ENCODE data around the gene TET2.

The TET2 gene

DNA sequence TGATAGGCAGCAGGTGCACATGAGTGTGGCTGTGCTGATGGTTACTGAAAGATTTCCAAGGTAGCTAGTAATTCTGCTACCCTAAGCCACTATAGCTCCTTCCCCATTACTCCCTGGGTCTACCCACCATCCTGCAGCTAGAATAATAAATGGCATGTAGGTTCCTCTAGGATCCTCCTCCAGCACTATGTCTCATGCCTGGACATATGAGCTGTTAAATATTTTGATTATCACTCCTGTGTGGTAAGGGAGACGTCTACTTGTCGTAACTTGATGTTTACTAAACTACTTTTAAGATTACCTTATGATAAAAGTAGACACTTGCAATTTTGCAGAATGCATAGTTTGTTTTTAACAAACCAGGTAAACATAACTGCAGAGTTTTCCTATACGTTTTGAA lies 35.5 kb downstream of the TET2 start:
- DNase-seq (ENCODE audit: low spot score), result no peak

DNA sequence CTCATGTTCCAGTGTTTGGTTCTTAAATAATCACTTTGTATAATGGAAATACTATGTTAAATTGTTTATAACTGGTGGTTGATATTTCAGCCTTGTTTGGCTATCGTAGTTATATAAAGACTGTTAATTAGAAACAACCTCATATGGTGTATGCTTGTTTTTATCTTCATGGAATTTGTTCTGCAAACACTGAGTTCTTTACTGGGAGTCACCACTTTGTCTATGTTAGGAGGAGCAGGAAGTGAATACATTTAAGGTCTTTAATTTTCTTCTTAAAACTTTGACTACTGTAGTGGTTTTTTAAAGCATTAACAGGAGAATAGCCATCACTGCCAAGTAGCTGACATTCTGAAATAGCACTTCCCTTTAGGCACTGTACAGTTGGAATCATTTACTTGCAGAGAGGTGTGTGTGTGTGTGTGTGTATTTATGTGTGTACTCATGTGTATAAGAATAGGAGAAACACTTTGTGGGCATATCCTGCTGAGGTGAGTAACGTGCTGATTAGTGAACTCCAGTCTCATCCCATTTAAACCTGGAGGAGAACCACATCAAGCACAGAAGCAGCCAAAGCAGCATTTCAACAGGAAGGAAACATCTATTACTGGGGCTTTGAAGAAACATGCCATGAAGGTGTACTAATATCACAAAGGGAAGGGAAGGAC lies 37.8 kb downstream of the TET2 start:
- DNase-seq (ENCODE audit: low spot score), result no peak

DNA sequence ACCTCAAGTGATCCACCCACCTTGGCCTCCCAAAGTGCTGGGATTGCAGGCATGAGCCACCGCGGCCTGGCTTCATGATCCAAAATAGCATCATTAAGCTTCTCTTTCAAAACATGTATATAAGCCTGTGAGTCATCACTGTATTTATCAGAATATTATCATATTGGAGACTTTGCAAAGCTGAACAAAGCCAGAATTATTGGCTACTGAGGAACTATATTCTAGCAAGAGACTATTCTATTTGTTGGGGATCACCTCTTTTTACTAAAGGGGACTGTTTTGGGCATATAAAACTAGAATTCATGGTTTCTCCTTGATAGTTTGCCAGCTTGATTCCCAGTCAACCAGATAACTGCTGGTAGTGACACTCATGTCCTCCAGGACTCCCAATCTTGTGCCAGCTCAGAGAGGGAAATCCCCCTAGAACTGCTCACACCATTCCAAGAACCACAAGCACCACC lies 40.1 kb downstream of the TET2 start:
- DNase-seq (ENCODE audit: low spot score), result no peak

DNA sequence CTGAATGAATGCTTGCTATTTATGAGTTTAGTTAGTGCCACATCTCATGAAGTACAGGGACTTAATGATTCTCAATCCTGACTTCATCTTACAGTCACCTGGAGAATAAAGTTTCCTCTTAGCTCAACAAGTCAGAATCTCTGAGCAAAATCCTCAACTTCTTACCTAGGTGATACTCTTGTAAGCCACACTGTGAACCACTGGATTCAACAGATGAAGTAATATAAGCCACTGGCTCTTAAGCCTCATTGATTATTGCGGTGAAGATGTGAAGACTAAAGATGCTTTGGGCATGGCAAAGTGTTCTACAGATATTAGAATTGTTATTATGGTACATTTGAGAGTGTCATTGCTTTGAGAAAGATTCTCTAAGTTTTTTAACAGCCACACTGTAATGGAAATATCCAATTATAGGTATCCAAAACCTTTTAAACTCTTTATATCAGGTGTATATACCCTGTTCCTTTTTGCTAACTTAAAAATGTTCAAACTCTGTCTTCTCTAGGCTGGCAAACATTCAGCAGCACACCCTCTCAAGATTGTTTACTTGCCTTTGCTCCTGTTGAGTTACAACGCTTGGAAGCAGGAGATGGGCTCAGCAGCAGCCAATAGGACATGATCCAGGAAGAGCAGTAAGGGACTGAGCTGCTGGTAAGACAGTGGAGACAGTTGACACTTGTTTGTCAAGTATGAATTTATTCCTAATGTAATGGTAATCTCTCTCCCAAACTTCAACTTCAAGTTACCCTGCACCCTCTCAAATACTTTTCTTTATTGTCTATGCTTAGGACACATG lies 43.4 kb downstream of the TET2 start:
- DNase-seq (ENCODE audit: low spot score), result no peak

DNA sequence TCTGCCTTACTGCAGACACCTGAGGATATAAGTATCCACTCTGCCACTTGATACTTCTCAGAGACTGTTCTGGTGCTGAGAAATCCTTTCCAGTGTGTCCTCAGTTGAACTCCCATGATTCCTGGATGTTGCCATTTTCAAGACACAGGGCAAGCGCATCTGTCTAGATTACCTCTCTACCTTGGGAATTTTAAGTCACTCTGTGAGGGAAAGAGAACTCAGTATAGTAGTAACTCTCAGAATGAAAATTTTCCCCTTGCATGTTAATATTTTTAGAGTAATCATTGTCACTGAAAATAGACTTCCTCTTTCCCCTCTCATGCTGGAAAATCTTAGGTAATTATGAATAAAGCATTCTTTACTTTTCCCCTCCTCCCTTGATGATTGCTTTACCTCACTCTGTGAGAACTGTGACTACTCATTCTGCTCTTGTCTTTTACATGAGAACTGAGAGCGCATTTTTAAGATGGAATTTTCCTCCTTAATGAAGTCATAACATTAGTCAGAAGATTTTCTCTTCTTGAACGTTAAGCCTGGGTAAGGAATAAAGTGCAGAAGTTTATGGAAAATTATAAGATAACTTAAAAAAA lies 45.0 kb downstream of the TET2 start:
- no peak for DNase-seq (ENCODE audit: low spot score)

DNA sequence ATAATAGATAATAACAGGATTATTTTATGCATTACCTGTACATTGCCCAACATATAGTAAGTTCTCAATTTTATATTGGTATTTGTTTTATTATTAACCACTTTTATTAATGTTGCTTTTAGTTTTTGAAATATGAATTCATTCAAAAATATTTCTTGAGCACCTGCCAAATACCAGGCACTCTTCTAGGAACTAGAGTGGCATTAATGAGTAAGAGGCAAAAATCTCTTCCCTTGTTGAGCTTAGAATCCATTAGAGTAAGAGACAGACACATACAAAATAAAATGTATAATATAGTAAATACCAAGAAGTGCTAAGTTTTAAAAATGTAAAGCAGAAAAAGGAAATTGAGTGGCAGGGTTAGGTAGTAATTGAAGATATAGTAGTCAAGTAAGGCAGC lies 45.8 kb downstream of the TET2 start:
- DNase-seq (ENCODE audit: low spot score), result no peak

DNA sequence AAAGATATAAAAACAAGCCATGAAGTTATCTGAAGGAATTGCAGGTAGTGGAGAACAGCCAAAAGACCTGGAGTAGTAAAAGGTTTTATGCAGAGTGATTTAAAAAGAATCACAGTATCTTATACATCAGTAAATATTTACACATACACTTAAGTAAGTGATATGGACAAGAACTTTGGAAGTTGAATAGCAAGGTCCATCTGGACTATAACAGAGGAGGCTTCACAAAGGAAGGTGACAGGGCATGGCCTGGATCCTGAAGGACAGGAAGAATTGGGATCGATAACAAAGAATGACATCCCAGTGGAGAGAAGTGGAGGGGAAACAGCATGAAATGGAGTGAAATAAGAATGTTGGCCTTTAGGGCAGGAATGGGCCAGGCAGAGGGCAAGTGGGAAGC lies 46.2 kb downstream of the TET2 start:
- no peak for DNase-seq (ENCODE audit: low spot score)

DNA sequence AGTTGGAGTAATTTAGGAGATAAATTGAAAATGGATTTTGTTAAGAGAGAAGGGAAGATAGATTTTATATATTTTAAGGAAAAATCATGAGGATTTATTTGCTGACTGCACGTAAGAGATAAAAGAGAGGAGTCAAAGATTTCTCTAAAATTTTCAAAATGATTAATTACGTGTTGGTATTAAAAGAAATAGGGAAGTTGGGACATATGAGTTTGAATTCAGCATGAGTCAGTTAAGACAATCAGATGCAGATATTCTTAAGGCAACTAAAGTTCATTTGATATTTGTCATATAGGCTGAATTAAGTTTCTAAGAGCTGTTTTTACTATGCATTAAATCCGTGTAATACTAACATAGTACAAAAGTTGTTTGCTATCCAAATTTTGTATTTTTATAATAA lies 46.9 kb downstream of the TET2 start:
- no peak for DNase-seq (ENCODE audit: low spot score)

DNA sequence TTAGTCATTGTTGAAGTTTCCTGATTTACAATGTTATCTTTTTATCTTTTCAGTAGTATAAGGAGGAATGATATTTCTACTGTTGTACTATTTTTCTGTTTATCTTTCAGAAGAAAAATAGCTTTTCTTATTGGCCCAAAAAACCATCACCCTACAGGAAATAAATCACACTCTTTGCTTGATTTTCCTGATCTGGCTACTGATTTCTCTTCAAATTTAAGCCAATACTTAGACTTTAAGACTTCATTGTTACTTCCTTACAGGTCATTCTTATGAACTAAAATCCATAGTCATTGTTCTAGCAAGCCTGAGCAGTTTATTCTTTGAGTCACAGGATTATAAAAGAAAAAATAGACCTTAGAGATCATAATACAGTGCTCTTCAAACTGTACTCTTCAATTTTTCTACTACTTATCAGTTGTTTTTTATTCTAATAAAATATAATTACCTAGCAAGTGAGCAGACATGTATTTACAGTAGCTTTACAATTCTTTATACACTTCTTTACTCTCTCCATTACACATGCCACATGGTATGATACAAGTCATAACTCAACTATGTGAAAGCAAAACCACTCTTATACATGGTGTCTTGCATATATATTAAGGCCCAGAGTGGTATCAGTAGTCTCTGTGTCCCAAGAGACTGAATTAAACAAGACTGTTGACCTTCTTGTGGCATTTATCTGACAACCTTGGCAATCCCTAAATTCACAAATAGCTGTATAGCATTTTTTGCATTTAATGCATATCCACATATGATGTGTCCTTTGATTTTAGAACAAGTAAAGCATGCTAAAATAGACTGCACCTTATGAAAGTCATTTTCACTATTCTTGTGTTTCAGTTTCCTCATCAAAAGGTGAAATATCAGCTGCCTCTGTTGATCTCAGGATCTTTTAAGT lies 47.9 kb downstream of the TET2 start:
- no peak for DNase-seq (ENCODE audit: low spot score)

DNA sequence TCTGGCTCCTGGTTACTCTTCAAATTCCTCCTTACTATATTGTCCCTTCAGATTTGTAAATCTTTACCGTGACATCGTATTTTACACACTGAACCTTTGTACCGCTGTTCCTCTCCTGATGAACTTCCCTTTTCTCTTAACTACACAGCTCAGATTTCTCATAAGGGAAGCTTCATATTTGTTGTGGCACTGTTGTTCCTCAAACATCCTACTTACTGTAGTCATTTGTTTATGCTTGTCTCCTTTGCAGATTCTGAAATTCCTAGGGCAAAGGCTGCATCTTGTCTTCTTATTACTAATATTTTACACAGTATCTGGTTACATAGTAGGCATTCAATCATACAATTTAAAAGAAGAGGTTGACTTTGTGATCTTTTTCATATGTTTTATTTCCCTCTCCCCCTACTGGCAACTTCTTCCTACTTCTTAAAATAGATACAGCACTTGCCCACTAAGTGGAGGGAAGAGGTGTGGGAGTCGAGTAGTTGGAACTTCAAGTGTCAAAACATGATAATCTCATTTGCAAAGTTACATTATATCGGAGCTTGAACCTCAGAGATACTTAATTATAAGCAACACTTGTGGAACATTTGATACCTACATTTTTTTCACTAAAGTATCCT lies 50.0 kb downstream of the TET2 start:
- no peak for DNase-seq (ENCODE audit: low spot score)

DNA sequence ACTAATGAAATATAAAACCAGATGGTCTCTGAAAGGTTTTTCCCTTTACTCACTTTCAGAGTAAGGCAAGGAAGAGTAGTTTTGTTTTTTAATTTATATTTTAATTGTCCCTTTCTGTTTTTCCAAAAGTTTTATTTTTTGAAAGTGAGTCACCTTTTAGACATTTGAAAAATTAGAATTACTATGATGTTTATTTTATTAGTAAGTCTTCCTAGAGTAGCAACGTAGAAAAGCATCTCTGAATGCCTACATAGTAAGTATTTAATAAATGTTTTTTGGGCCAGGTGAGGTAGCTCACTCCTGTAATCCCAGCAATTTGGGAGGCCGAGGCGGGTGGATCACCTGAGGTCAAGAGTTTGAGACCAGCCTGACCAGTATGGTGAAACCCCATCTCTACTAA lies 51.1 kb downstream of the TET2 start:
- DNase-seq (ENCODE audit: low spot score), result no peak

DNA sequence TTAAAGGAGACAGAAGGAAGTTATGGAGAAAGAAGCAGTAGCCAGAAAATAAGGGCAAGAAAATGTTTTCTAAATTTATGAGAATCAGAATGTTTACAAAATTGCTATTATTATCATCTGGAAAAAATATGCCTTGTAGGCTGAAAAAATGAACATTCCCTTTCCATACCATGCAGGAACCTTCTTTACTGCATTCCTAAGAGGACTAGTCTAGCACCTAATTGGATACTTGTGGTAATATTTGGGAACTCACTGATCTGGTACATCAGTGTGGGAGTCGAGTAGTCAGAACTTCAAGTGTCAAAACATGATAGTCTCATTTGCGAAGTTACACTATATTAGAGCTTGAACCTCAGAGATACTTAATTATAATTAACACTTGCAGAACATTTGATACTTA lies 51.9 kb downstream of the TET2 start:
- DNase-seq (ENCODE audit: low spot score), result no peak

DNA sequence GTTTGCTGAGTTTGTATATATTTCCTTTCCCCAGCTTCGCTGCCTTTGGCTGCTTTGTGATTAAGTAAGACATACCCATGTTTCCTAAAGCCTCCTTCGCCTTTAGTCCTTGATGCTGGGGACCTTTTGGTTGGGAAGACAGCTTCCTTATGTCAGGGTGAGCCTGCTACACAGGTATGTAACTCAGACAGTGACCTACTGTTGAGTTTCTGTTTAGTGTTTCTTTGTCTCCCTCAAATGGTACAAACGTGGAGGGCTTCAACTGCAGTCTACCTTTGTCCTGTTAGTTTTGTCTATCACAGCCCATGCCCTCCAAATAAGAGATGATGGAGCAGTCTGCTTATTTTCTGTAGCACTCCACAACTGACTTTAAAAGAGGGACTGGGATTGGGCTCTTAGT lies 59.5 kb downstream of the TET2 start:
- no peak for DNase-seq (ENCODE audit: low spot score)

DNA sequence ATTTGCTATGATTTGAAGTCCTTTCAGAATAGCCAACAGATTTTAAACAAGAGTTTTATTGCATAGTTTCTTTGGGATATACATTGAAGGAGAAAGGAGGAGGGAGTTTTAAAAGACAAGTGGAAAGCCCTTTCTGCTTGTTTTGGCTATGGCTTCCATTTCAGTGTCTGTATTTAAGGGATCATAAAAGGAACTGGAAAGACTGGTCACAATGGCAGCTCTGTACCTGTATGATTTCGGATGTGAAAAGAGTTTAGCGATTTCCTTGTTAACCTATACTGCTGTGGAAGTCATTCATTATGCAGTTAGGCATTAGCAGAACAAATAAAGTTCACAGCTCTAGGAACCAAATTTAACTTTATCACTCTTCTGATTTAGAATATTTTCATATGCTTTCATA lies 60.7 kb downstream of the TET2 start:
- DNase-seq (ENCODE audit: low spot score), result no peak

DNA sequence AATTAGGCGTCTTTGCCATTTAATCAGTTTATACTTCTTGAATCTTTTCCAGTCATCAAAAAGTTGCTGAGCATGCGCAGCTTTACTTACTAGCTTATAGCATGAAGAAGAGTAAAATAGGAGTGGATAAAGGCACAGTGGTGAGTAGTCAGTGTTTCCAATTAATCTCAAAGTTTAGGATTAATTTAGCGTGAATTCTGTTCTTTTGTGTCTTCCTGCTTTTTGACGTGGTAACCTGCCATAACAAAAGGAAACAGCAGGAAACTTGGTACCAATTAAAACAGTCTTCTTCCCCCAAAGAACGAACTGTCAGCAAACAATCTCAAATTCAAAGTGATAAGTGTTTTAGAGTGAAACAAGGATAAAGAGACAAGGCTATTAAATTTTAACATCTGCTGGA lies 61.9 kb downstream of the TET2 start:
- no peak for DNase-seq (ENCODE audit: low spot score)

DNA sequence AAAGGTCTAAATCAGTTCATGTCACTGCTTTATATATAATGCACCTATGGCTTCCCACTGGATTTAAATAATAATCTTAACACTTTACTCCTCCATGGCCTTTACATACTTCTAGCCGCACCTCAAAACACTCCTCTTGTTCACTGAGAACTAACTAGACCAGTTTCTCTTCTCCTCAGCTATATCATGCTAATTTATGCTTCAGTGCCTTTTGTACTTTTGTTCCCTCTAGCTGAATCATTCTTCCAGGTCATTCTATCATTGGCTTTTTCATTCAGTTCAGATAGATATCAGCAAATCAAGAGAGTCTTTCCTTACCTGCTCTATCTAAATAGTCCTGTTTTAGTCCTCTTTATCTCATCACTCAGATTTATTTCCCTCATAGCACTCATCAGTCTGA lies 64.2 kb downstream of the TET2 start:
- DNase-seq (ENCODE audit: low spot score), result no peak

DNA sequence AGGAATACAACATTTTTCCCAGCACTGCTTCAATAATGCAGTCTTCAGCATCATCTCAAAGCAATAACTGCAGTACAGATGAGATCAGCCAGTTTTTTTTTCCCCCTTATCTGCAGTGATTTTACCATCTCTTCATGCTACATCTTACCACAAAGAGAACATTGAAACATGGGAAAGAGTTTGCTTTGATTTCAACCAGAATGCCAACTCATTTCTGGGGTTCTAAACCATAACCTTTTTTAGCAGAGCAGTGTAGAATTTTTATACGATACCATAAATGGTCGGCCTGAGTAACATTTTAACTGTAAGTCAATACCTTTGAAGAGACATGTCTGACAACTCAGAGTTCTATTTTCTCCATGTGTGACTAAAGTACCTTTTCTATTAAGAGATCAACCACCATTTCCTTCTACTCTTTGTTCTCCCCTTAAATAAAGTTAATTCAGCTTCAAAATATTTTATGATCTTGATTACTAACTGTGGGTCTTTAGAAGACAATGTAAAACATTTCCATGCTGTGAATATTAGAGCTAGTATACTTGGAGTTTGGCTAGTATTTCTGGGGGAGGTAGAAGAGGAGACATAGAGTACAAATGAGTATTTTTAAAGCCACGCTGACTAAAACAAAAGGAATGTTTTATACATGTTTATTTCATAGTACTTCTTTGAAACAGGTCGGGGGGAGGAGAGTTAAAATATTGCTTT lies 69.1 kb downstream of the TET2 start:
- no peak for DNase-seq (ENCODE audit: low spot score)

DNA sequence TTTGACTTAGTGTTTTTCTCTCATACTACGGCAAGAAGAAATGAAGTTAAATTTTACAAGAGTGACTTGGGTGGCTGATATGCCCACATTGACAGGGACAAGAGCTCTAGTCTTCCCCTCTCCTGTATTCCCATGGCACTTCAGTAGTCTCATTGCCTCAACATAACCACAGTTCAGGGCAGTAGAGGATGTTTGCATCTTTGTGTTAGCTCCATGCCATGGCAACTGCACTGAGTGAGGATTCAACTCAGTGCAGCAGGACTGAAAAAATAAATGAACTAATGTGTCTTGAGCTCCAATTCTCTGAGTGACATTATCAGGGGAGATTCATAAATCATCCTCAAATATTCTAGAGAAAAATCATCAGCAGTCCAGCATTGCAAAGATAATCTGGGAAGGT lies 78.8 kb downstream of the TET2 start:
- no peak for DNase-seq (ENCODE audit: low spot score)

DNA sequence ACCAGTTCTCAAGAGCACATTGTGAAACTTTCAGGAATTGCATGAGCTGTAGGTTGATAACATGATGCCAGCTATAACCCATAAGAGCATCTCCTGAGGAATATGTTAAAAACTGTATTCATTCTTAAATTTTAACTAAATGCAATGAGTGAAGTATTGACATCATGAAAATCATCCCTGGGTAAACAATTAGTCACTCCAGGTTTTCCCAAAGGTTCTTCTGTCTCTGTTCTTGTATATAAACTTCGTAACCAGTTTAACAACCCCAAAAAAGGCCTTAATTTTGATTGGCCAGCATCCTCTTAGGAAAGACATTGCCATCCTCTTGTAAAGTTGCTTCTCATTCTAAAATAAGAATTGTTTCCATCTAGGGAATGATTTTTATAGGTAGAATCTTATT lies 80.4 kb downstream of the TET2 start:
- no peak for DNase-seq (ENCODE audit: low spot score)

DNA sequence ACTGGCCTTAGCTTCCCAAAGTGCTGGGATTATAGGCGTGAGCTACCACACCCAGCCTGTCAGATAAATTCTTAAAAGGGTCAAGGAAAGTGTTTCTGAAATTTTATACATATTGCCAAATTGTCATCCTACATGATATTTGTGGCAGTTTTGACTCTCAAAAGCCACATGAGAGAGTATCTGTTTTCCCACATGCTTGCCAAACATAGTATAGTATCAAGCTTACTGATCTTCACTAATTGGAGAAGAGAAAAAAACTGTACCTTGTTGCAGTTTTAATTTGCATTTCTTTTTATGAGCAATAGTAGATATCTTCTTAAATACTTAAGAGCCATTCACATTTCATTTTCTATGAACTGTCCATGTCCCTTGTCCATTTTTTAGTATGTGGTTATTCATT lies 83.6 kb downstream of the TET2 start:
- no peak for DNase-seq (ENCODE audit: low spot score)

DNA sequence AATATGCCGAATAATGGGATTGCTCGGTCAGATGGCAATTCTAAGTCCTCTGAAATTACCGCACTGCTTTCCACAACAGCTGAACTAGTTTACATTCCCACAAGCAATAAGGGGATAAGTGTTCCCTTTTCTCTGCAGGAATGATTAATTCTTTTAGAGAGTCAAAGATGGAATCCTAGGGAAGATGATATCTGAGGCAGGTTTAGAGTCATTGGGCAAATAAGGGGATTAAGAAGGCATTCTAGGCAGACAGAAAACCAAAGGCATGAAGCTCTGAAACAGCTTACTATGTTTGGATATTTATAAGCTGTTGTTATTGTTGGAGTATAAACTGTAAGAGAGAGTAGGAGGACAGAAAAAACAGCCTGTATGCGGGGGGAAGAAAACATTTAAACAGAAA lies 85.7 kb downstream of the TET2 start:
- DNase-seq (ENCODE audit: low spot score), result no peak

Measured in left forelimb (tissue), 1 donor.